ENCODE results near the gene ARHGEF12.

The ARHGEF12 gene

DNA sequence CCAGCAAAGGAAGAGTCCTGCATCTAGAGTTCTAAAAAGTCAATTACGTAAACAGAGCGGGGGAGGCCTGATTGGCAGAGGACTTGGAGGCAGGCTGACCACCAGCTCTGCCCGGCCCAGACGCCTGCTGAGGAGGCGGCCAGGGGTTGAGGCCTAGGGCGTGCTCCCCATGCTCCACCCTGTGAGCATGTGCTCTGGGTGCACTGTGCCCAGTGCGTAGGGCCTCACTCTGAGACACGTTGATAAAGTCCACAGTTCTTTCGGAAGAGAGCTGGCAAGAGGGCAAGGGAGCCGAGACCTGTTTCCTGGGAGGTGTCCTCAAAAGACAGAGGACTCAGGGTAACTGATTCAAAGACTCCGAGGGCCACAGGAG is 200.6 kb downstream of the ARHGEF12 start:
- no peak for DNase-seq (ENCODE audit: low spot score)

DNA sequence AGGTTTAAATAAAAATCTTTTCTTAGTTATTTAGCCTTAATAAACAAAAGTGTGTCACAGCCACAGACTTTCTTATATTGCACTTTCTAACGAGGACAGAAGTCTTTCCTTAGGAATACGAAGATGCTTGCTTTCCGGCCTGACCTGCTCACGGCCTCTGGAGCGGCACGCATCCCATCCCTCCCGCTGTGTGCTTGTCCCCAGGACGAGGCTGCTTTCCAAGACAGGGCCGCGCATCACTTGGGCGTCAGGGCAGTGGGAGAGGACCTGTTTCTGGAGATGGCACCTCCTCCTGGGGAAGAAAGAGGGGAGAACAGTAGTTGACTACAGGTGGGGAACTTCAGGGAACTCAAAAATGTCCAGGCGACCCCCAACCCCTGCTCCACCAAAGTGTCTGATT is 201.8 kb downstream of the ARHGEF12 start:
- no peak for DNase-seq (ENCODE audit: low spot score)

DNA sequence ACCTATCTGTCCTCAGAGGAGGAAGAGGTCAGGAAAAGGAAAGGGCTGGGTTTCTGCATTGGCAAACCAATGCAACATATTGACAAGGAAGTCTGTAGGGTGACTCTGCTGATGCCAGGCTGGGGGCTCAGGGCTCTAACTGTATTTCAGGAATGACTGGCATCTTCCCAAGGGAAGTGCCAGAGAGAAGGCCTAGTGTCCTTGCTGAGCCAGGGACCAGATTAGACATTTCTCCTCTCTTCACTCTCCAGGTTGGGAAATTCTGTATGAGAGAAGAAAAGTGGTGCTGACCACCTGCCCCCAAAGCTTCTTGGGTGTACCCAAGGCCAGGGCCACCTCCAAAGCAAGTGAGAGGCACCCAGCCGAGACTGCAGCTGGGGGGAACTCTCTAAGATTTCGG is 202.5 kb downstream of the ARHGEF12 start:
- no peak for DNase-seq (ENCODE audit: low spot score)

Data from iPS-NIHi11 (cell line).